Upper lobe of left lung (tissue), 6 donors: Measurements from ENCODE around the gene CMTM1. TPM values are rescaled to one million over a fixed set of nuclear protein-coding genes. Genes with fewer than 3 reads are reported as not detected.

Source experiments
- ATAC-seq, 2 donors: fragments of 200-7000 bp; cut with Tn5 transposase; one replicate each; pipeline ENCODE4 v1.9.1; 2022; ENCODE audit warnings: mild to moderate bottlenecking in 2 of 2, moderate library complexity in 2 of 2; ENCODE audit not compliant: low FRiP score in 2 of 2
- DNase-seq, 2 donors: peaks; one replicate each; pipeline ENCODE4 v3.0.0-alpha.2; 2019 to 2020
- H3K27ac ChIP-seq, 4 donors: fragments of 200-600 bp; sonication (generic); one replicate each; pipeline ENCODE4 v1.5.1; 2016 to 2019
- H3K27me3 ChIP-seq, 4 donors: fragments of 200-600 bp; sonication (generic); one replicate each; pipeline ENCODE4 v1.5.1; 2017 to 2019
- H3K36me3 ChIP-seq, 4 donors: fragments of 200-600 bp; sonication (generic); one replicate each; pipeline ENCODE4 v1.5.1; 2016 to 2019
- H3K4me1 ChIP-seq, 4 donors: fragments of 200-600 bp; sonication (generic); one replicate each; pipeline ENCODE4 v1.5.1; 2018 to 2019
- H3K4me3 ChIP-seq, 4 donors: fragments of 200-600 bp; sonication (generic); one replicate each; pipeline ENCODE4 v1.5.1; 2017 to 2019; ENCODE audit warnings: mild to moderate bottlenecking in 2 of 4, moderate library complexity in 1 of 4
- H3K9me3 ChIP-seq, 4 donors: fragments of 200-600 bp; sonication (generic); one replicate each; pipeline ENCODE4 v1.5.1; 2018 to 2019
- CTCF ChIP-seq, 6 experiments: fragments of 450-650 bp in 4 of 6; fragments of 200-600 bp in 2 of 6; sonication (generic) in 2 of 6; IDR thresholded peaks; one replicate each; pipeline ENCODE4 v1.5.1; 2016 to 2019; ENCODE audit warnings: antibody characterized with exemption in 6 of 6
- EP300 ChIP-seq, 4 donors: sonication (generic); formaldehyde crosslinking; IDR thresholded peaks; one replicate each; pipeline ENCODE4 v1.5.1; 2017; ENCODE audit warnings: antibody characterized with exemption in 4 of 4, control low read depth in 2 of 4
- POLR2A ChIP-seq, 4 donors: fragments of 450-650 bp; IDR thresholded peaks; one replicate each; pipeline ENCODE4 v1.5.1; 2016 to 2017; ENCODE audit warnings: antibody characterized with exemption in 4 of 4, mild to moderate bottlenecking in 2 of 4
- POLR2AphosphoS5 ChIP-seq, 2 donors: sonication (generic); formaldehyde crosslinking; IDR thresholded peaks; one replicate each; pipeline ENCODE4 v1.5.1; 2017; ENCODE audit warnings: antibody characterized with exemption in 2 of 2
- WGBS, 2 donors: methylation state at CpG; one replicate each; pipeline ENCODE4 v1.1.5; 2017 to 2018; 5-methylcytosine and 5-hydroxymethylcytosine counted together
- total RNA-seq, 6 donors: library from RNA; depleted of rRNA in 4 of 6; stranded (reverse); fragments of >200 nt in 4 of 6; gene quantifications; one replicate each; pipeline versions ENCODE4 v1.1.0 to v1.2.1, GENCODE V29; 2016 to 2021
- donor health status: DM: no; HTN: no; CAD: no; lungs with moderate emphysema.
- donor health status: DM: no; HTN: yes; CAD: no; lungs with severe emphysema.

Gene CMTM1
- total RNA-seq, 6 donors from 2014 or later: 0.61 to 9.5 (median 2.6) TPM; not detected in 2

- Histone ChIP-seq H3K4me1 (peaks cover 11 to 24% (median 23%) of the 10 kb centered on the region in 4 donors), H3K4me3 (no peak overlapping the region), H3K27me3 (no peaks in the 10 kb centered on the region), H3K27ac (peak overlapping the region in 1 of 4 donors; percentile 30), H3K9me3 (no peaks in the 10 kb centered on the region), H3K36me3 (no peaks in the 10 kb centered on the region)
- DNase-seq (peak in 1 of 2 donors; percentile 77), ATAC-seq (peak; percentile 78 to 84)
- TF ChIP-seq POLR2A (IDR thresholded peaks at IDR 0.05): no peak
- TF ChIP-seq CTCF (IDR thresholded peaks at IDR 0.05): peak; percentile 45 to 72 (median 57)
- TF ChIP-seq POLR2AphosphoS5 (IDR thresholded peaks at IDR 0.05): no peak
- TF ChIP-seq EP300 (IDR thresholded peaks at IDR 0.05): no peak
- 77 to 86% methylated on average over 4 to 8 of the region's 8 CpGs for WGBS, 2 donors
Observed at GRCh38 chr16:66588981-66589713, 22.9 kb downstream of the CMTM1 start.

- Histone ChIP-seq H3K9me3 (no peaks in the 10 kb centered on the region), H3K4me1 (peaks cover 9 to 24% (median 23%) of the 10 kb centered on the region in 4 donors), H3K36me3 (no peaks in the 10 kb centered on the region), H3K27ac (peak overlapping the region in 1 of 4 donors; percentile 26), H3K27me3 (no peaks in the 10 kb centered on the region), H3K4me3 (no peak overlapping the region)
- ATAC-seq (no peak), DNase-seq (no peak)
- TF ChIP-seq CTCF (IDR thresholded peaks at IDR 0.05) (no peak), POLR2AphosphoS5 (IDR thresholded peaks at IDR 0.05) (no peak), EP300 (IDR thresholded peaks at IDR 0.05) (no peak), POLR2A (IDR thresholded peaks at IDR 0.05) (no peak)
- 59 to 71% methylated on average over 8 of the region's 8 CpGs for WGBS, 2 donors
Observed at GRCh38 chr16:66590322-66590721, 24.1 kb downstream of the CMTM1 start.

GRCh38 chr16:66591018-66591417 lies 24.8 kb downstream of the CMTM1 start:
- WGBS, 2 donors: 94 to 96% methylated on average over 4 of the region's 4 CpGs
- Histone ChIP-seq H3K36me3 (no peaks in the 10 kb centered on the region), H3K9me3 (no peaks in the 10 kb centered on the region), H3K27me3 (no peaks in the 10 kb centered on the region), H3K4me3 (no peak overlapping the region), H3K4me1 (peaks cover 2 to 19% (median 17%) of the 10 kb centered on the region in 4 donors), H3K27ac (no peak overlapping the region)
- TF ChIP-seq EP300 (IDR thresholded peaks at IDR 0.05) (no peak), CTCF (IDR thresholded peaks at IDR 0.05) (no peak), POLR2A (IDR thresholded peaks at IDR 0.05) (no peak), POLR2AphosphoS5 (IDR thresholded peaks at IDR 0.05) (no peak)
- DNase-seq (no peak), ATAC-seq (no peak)

- no peaks in the 10 kb centered on the region for H3K36me3 ChIP-seq
- TF ChIP-seq CTCF (IDR thresholded peaks at IDR 0.05) (no peak), EP300 (IDR thresholded peaks at IDR 0.05) (no peak), POLR2AphosphoS5 (IDR thresholded peaks at IDR 0.05) (no peak), POLR2A (IDR thresholded peaks at IDR 0.05) (no peak)
- H3K4me1 ChIP-seq: peaks cover 0 to 10% (median 7%) of the 10 kb centered on the region in 4 donors
- H3K9me3 ChIP-seq: no peaks in the 10 kb centered on the region
- no peak for ATAC-seq
- no peak for DNase-seq
- no peak overlapping the region for H3K4me3 ChIP-seq
- no peaks in the 10 kb centered on the region for H3K27me3 ChIP-seq
- H3K27ac ChIP-seq: no peak overlapping the region
- 88 to 92% methylated on average over 3 of the region's 3 CpGs for WGBS, 2 donors
Observed at GRCh38 chr16:66592241-66592640, 26.0 kb downstream of the CMTM1 start.

- ATAC-seq: no peak
Observed at GRCh38 chr16:66592814-66593213, 26.6 kb downstream of the CMTM1 start.

More at GRCh38 chr16:66592814-66593213, 26.6 kb downstream of the CMTM1 start:
- 95 to 99% methylated on average over 3 of the region's 3 CpGs for WGBS, 2 donors
- no peaks in the 10 kb centered on the region for H3K36me3 ChIP-seq
- H3K27ac ChIP-seq: no peak overlapping the region
- no peak overlapping the region for H3K4me3 ChIP-seq
- no peak for DNase-seq
- H3K9me3 ChIP-seq: no peaks in the 10 kb centered on the region
- H3K27me3 ChIP-seq: no peaks in the 10 kb centered on the region
- TF ChIP-seq POLR2AphosphoS5 (IDR thresholded peaks at IDR 0.05) (no peak), POLR2A (IDR thresholded peaks at IDR 0.05) (no peak), EP300 (IDR thresholded peaks at IDR 0.05) (no peak), CTCF (IDR thresholded peaks at IDR 0.05) (no peak)
- peaks cover 0 to 7% (median 2%) of the 10 kb centered on the region in 4 donors for H3K4me1 ChIP-seq
